Measurements from ENCODE around the gene CACNA2D4. TPM values are rescaled to one million over a fixed set of nuclear protein-coding genes. Genes with fewer than 3 reads are reported as not detected.
"Not testable (repeated sequence)": the region's sequence is repeated elsewhere in the genome, so short reads cannot be mapped to it uniquely, and the experiment has no call there.

The CACNA2D4 gene
- total RNA-seq, 1 experiment from 2014 or later = 1.7 TPM

DNA sequence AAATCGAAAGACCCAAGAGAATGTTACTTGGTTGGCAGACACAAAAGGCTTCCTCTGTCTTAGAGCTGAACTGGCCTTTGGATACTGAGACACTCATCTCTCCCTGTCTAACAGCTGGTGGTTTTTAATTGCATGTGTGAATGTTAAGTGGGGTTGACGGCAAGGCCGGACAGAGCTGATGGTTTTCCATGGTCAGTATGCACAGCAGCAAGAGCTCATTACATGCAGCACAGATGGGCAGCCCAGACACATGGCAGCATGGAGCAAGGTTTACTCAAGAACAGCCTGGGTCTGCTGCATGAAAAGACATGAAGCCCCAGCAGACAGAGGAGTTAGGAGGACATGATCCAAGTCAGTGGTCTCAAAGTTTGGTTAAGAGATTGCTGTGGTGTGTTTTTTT is 27.8 kb upstream of the CACNA2D4 start (continued):
- no peak for TF ChIP-seq SP1 (IDR thresholded peaks at IDR 0.05; ENCODE audit: low read depth)

DNA sequence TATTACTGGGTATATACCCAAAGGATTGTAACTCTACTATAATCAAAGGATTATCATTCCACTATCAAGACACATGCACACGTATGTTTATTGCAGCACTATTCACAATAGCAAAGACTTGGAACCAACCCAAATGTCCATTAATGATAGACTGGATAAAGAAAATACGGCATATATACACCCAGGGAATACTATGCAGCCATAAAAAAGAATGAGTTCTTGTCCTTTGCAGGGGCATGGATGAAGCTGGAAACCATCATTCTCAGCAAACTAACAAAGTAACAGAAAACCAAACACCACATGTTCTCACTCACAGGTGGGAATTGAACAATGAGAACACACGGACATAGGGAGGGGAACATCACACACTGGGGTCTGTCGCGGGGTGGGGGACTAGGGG is 27.1 kb upstream of the CACNA2D4 start:
- POLR2A ChIA-PET = not testable (repeated sequence)

DNA sequence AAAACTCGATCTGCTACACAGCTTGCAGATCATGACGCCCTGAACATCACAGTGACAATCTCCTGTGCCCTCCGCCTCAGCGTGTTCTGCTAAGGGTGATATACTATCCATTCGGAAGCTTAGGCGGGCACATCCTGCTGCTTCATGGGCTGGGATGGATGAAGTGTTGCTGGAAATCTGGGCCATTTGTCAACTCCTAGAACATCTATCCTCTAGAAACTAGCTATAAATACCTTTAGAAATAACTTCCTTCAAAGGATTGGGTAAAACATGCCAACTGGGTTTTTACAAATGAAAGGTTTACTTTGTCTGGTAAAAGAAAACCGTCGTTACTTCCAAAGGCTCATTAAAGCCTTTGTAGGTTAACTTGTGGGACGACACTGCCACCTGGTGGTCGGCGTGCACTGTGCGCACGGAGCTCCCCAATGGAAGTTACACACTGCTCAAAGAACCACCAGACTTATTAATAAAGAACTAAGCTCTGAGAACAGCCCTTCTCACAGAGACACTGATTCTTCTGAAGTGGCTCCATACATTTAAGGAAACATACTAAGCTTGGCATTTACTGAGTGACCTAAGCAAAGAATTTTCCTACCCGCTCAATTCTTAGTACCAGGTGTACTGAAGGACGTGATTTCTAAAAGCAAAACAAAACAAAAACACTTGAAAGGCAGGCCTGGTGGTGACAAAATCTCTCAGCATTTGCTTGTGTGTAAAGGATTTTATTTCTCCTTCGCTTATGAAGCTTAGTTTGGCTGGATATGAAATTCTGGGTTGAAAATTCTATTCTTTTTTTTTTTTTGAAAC is 21.6 kb upstream of the CACNA2D4 start:
- Histone ChIP-seq H2AFZ (ENCODE audit: low read depth, low read length, poor library complexity, severe bottlenecking) (no peak overlapping the region), H3K9me2 (ENCODE audit: insufficient read depth) (no peaks in the 10 kb centered on the region), H3K27ac (ENCODE audit: low read depth, low read length) (no peak overlapping the region), H3K4me3 (replicated peaks in 1 of 2; ENCODE audit: low read depth in 1 of 2, low read length in 2 of 2) (no peak overlapping the region), H3K27me3 (ENCODE audit: insufficient read depth, low read length) (no peaks in the 10 kb centered on the region), H4K20me1 (ENCODE audit: insufficient read depth) (no peaks in the 10 kb centered on the region), H3K4me2 (ENCODE audit: low read length) (no peak overlapping the region), H3K9ac (ENCODE audit: low read length) (no peak overlapping the region), H3K36me3 (ENCODE audit: control insufficient read depth in 1 of 2, insufficient read depth in 2 of 2, low read length in 2 of 2) (no peaks in the 10 kb centered on the region), H3K4me1 (ENCODE audit: control insufficient read depth in 1 of 2, insufficient read depth in 2 of 2, low read length in 2 of 2) (no peaks in the 10 kb centered on the region), H3K9me3 (ENCODE audit: control insufficient read depth in 1 of 2, insufficient read depth in 1 of 2, low read depth in 1 of 2, low read length in 2 of 2) (no peaks in the 10 kb centered on the region), H3K79me2 (ENCODE audit: insufficient read depth, low read length) (no peaks in the 10 kb centered on the region)
- DNase-seq (ENCODE audit: low read depth, low spot score) = peak; percentile 52
- TF ChIP-seq POLR2AphosphoS5 (IDR thresholded peaks at IDR 0.05; ENCODE audit: low read depth, low read length) (no peak), ZNF274 (IDR thresholded peaks at IDR 0.05; ENCODE audit: low read depth, low read length) (no peak), RAD21 (IDR thresholded peaks at IDR 0.05; ENCODE audit: low read depth) (peak; percentile 87), FOSL1 (IDR thresholded peaks at IDR 0.05; ENCODE audit: low read depth) (no peak)
- TF ChIP-seq, protein P1, sequence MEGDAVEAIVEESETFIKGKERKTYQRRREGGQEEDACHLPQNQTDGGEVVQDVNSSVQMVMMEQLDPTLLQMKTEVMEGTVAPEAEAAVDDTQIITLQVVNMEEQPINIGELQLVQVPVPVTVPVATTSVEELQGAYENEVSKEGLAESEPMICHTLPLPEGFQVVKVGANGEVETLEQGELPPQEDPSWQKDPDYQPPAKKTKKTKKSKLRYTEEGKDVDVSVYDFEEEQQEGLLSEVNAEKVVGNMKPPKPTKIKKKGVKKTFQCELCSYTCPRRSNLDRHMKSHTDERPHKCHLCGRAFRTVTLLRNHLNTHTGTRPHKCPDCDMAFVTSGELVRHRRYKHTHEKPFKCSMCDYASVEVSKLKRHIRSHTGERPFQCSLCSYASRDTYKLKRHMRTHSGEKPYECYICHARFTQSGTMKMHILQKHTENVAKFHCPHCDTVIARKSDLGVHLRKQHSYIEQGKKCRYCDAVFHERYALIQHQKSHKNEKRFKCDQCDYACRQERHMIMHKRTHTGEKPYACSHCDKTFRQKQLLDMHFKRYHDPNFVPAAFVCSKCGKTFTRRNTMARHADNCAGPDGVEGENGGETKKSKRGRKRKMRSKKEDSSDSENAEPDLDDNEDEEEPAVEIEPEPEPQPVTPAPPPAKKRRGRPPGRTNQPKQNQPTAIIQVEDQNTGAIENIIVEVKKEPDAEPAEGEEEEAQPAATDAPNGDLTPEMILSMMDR (IDR thresholded peaks at IDR 0.05 in 2 of 3, conservative IDR thresholded peaks at IDR 0.05 in 1 of 3; ENCODE audit: borderline replicate concordance in 1 of 3, insufficient read depth in 1 of 3, low read depth in 2 of 3, low read length in 2 of 3) = peak; percentile 78 to 98 (median 89); a peak in 5 of 6 replicates
- ChIA-PET POLR2A (interaction anchor here (0.8 to 1.4 kb wide), 2 partner anchors 149 to 287 kb away, joined by 4 read pairs; no protein-coding TSS in a partner anchor), CTCF (interaction anchor here (0.6 to 2.0 kb wide), 25 partner anchors 9 to 822 kb away, joined by 3 to 41 read pairs (median 5); no protein-coding TSS in a partner anchor), RAD21 (ENCODE audit: low non-redundant PET in 1 of 2, low total read pairs in 2 of 2, uncharacterized antibody in 2 of 2, unreplicated experiment in 2 of 2) (interaction anchor here (0.6 to 1.5 kb wide), 8 partner anchors 144 to 306 kb away, joined by 3 to 10 read pairs (median 5); no protein-coding TSS in a partner anchor)
- no TSS peak for BruUV-seq (replicated peaks)
- peak; percentile 95 for ATAC-seq
- intact Hi-C loops (cut with micrococcal nuclease) = loop anchor here (1.0 to 5.0 kb wide), 6 partner anchors 95 to 642 kb away; no protein-coding TSS in a partner anchor

More for the DNA sequence above, 27.1 kb upstream of the CACNA2D4 start:
- DNase-seq (ENCODE audit: low read depth, low spot score); ATAC-seq; RAD21 ChIA-PET (ENCODE audit: low non-redundant PET in 1 of 2, low total read pairs in 2 of 2, uncharacterized antibody in 2 of 2, unreplicated experiment in 2 of 2); H3K4me3 ChIP-seq (replicated peaks in 1 of 2; ENCODE audit: low read depth in 1 of 2, low read length in 2 of 2); H3K9me2 ChIP-seq (ENCODE audit: insufficient read depth); H4K20me1 ChIP-seq (ENCODE audit: insufficient read depth); H2AFZ ChIP-seq (ENCODE audit: low read depth, low read length, poor library complexity, severe bottlenecking); H3K9ac ChIP-seq (ENCODE audit: low read length); intact Hi-C loops (cut with micrococcal nuclease); H3K27me3 ChIP-seq (ENCODE audit: insufficient read depth, low read length); CTCF ChIA-PET; H3K9me3 ChIP-seq (ENCODE audit: control insufficient read depth in 1 of 2, insufficient read depth in 1 of 2, low read depth in 1 of 2, low read length in 2 of 2); H3K4me2 ChIP-seq (ENCODE audit: low read length); BruUV-seq (replicated peaks); H3K4me1 ChIP-seq (ENCODE audit: control insufficient read depth in 1 of 2, insufficient read depth in 2 of 2, low read length in 2 of 2); H3K79me2 ChIP-seq (ENCODE audit: insufficient read depth, low read length); H3K27ac ChIP-seq (ENCODE audit: low read depth, low read length); H3K36me3 ChIP-seq (ENCODE audit: control insufficient read depth in 1 of 2, insufficient read depth in 2 of 2, low read length in 2 of 2): not testable (repeated sequence)
